ENCODE measurements around the gene SLIT1.

DNA sequence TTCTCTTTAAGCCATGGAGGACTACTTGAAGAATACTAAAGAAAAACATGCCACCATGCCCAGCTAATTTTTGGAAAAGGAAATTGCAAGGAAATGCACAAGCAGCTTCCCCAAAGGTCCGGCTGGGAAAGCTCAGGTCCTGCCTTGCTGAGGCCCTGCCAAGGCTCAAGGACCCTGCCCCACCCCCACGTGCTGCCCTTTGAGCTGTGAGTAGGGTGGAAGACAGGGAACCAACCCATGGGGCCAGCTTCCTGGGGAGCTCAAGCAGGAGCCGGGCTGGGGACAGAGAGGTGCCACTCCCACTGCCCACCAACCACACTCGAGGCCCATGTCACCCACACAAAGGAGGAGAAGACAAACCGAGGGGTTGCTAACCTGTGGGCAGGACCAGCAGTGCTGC, 78.2 kb downstream of the SLIT1 start:
- TF ChIP-seq, protein P1, sequence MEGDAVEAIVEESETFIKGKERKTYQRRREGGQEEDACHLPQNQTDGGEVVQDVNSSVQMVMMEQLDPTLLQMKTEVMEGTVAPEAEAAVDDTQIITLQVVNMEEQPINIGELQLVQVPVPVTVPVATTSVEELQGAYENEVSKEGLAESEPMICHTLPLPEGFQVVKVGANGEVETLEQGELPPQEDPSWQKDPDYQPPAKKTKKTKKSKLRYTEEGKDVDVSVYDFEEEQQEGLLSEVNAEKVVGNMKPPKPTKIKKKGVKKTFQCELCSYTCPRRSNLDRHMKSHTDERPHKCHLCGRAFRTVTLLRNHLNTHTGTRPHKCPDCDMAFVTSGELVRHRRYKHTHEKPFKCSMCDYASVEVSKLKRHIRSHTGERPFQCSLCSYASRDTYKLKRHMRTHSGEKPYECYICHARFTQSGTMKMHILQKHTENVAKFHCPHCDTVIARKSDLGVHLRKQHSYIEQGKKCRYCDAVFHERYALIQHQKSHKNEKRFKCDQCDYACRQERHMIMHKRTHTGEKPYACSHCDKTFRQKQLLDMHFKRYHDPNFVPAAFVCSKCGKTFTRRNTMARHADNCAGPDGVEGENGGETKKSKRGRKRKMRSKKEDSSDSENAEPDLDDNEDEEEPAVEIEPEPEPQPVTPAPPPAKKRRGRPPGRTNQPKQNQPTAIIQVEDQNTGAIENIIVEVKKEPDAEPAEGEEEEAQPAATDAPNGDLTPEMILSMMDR (IDR thresholded peaks at IDR 0.05), result no peak
- TF ChIP-seq POLR2A (IDR thresholded peaks at IDR 0.05), result no peak
